CD1c-positive myeloid dendritic cell (primary cell): ENCODE results near the gene POU2F1.
"Not testable (repeated sequence)": the region's sequence is repeated elsewhere in the genome, so short reads cannot be mapped to it uniquely, and the experiment has no call there.

Experiments
- DNase-seq: peaks from one replicate; pipeline ENCODE4 v3.0.0-alpha.2; 2016; ENCODE audit errors: extremely low spot score

The POU2F1 gene

GRCh38 chr1:167314671-167315070 is 94.0 kb downstream of the POU2F1 start:
- DNase-seq: no peak

- no peak for DNase-seq
Observed at GRCh38 chr1:167317463-167317862, 96.8 kb downstream of the POU2F1 start.

- not testable (repeated sequence) for DNase-seq
Observed at GRCh38 chr1:167319206-167319605, 98.5 kb downstream of the POU2F1 start.

- no peak for DNase-seq
Observed at GRCh38 chr1:167322483-167322882, 101.8 kb downstream of the POU2F1 start.

- DNase-seq: no peak
Observed at GRCh38 chr1:167325151-167325550, 104.5 kb downstream of the POU2F1 start.

- DNase-seq: no peak
Observed at GRCh38 chr1:167328306-167328815, 107.7 kb downstream of the POU2F1 start.

GRCh38 chr1:167328816-167329483 is 108.3 kb downstream of the POU2F1 start:
- DNase-seq: peak; percentile 63

- DNase-seq: no peak
Observed at GRCh38 chr1:167330601-167331293, 110.1 kb downstream of the POU2F1 start.

- DNase-seq: no peak
Observed at GRCh38 chr1:167331650-167332049, 111.0 kb downstream of the POU2F1 start.

GRCh38 chr1:167332503-167332902 is 111.8 kb downstream of the POU2F1 start:
- no peak for DNase-seq

- no peak for DNase-seq
Observed at GRCh38 chr1:167333124-167333523, 112.4 kb downstream of the POU2F1 start.

- no peak for DNase-seq
Observed at GRCh38 chr1:167333703-167334102, 113.0 kb downstream of the POU2F1 start.

- DNase-seq: no peak
Observed at GRCh38 chr1:167339405-167339804, 118.7 kb downstream of the POU2F1 start.

- DNase-seq: no peak
Observed at GRCh38 chr1:167342846-167343245, 122.2 kb downstream of the POU2F1 start.

- DNase-seq: no peak
Observed at GRCh38 chr1:167344112-167344511, 123.4 kb downstream of the POU2F1 start.

- no peak for DNase-seq
Observed at GRCh38 chr1:167344615-167345385, 124.1 kb downstream of the POU2F1 start.

- DNase-seq: no peak
Observed at GRCh38 chr1:167345386-167345733, 124.7 kb downstream of the POU2F1 start.

- no peak for DNase-seq
Observed at GRCh38 chr1:167357305-167357704, 136.6 kb downstream of the POU2F1 start.

- no peak for DNase-seq
Observed at GRCh38 chr1:167359295-167359694, 138.6 kb downstream of the POU2F1 start.

- DNase-seq: no peak
Observed at GRCh38 chr1:167360120-167360519, 139.4 kb downstream of the POU2F1 start.

GRCh38 chr1:167362638-167363037 is 142.0 kb downstream of the POU2F1 start:
- DNase-seq: no peak

GRCh38 chr1:167364826-167365225 is 144.1 kb downstream of the POU2F1 start:
- DNase-seq: no peak

- DNase-seq: no peak
Observed at GRCh38 chr1:167365360-167365759, 144.7 kb downstream of the POU2F1 start.
